Measurements from ENCODE around the gene CHMP6.

The CHMP6 gene

DNA sequence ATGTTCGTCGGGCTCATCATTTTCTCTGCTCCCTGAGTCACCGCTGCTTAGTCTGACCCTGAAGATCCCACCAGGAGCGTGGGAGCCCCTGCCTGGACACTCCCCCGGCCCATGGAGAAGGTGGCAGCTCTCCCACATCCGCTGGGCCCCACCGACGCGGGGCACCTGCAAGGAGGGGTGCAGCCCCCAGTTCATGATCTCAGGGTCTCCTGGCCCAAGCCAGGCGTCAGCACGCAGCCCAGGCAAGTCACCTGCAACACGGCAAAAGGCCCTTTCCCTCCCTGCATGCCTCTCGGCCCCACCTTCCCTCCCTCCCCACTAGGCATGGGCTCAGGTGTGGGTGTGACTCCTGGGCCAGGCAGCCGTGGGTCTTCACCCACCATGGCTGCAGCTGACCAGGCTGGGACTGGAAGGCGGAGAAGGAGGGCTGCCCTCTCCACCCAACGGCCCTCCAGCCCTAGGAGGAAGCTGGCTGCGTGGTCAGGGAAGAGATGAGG is 9.7 kb upstream of the CHMP6 start:
- H3K4me3 ChIP-seq (ENCODE audit: low read depth, low read length) = no peak overlapping the region
- TF ChIP-seq, protein P1, sequence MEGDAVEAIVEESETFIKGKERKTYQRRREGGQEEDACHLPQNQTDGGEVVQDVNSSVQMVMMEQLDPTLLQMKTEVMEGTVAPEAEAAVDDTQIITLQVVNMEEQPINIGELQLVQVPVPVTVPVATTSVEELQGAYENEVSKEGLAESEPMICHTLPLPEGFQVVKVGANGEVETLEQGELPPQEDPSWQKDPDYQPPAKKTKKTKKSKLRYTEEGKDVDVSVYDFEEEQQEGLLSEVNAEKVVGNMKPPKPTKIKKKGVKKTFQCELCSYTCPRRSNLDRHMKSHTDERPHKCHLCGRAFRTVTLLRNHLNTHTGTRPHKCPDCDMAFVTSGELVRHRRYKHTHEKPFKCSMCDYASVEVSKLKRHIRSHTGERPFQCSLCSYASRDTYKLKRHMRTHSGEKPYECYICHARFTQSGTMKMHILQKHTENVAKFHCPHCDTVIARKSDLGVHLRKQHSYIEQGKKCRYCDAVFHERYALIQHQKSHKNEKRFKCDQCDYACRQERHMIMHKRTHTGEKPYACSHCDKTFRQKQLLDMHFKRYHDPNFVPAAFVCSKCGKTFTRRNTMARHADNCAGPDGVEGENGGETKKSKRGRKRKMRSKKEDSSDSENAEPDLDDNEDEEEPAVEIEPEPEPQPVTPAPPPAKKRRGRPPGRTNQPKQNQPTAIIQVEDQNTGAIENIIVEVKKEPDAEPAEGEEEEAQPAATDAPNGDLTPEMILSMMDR (IDR thresholded peaks at IDR 0.05; ENCODE audit: insufficient read depth, low read depth, low read length, missing control alignments) = no peak
- no peak for DNase-seq (ENCODE audit: low read depth)

DNA sequence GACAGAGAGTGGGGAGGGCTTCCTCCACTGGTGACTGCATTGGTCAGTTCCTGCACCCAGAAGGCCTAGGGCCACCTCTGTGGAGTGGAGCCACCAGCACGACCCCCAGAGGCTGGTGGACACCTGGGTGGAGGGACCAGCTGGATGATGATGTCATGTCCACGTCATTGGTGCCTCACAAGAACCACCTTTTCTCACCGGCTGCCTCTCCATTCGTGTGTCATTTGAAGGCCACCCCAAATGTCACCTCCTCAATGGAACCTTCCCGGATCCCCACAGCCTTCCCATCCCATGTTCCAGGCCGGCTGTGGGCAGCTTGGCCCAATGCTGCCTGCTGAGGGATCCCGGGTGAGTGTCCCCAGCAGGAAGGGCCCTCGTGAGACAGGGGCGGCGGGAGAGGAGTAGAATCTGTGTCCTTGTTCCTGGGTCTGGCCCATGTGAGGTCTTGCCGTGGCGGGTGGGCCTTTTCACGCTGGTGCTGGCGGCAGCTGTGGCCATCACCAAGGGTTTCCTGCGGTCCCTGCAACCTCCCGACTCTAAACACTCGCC is 9.1 kb upstream of the CHMP6 start:
- DNase-seq (ENCODE audit: low read depth) = no peak
- no peak overlapping the region for H3K4me3 ChIP-seq (ENCODE audit: low read depth, low read length)
- TF ChIP-seq, protein P1 (IDR thresholded peaks at IDR 0.05; ENCODE audit: insufficient read depth, low read depth, low read length, missing control alignments) = no peak

DNA sequence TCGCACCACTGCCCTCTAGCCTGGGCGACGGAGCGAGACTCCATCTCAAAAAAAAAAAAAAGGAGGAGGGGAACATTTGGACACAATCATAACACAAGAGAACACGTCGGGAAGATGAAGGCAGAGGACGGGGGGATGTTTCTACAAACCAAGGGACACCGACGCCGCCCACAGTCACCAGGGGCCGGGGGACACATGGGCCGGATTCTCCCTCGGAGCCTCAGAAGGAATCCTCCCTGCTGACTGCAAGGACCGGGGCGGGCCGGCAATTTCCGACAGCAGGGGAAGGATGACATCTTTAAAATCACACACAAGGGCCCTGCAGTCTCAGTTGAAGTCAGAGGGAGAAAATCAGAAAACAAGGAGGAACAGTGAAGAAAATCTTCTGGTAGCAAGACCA is 8.1 kb upstream of the CHMP6 start:
- TF ChIP-seq, protein P1 (IDR thresholded peaks at IDR 0.05; ENCODE audit: insufficient read depth, low read depth, low read length, missing control alignments) = no peak
- no peak for DNase-seq (ENCODE audit: low read depth)
- no peak overlapping the region for H3K4me3 ChIP-seq (ENCODE audit: low read depth, low read length)

DNA sequence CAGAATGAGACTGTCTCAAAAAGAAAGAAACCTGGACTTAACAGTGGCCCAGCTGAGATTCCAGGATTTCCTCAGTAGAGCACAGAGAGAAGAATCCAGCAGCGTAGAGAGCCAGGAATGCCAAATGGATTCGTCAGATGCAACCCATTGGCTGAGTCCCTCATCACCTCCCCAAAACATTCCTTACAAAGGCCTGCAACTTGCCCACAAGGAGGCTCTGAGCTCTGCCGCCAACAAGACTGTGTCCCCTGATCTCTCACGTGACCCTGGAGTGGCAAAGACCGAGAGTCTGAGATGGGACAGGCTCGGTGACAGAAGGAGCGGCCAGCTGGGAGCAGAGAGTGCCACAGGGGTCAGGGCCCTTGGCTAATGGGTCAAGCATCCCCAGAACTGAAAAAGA is 6.9 kb upstream of the CHMP6 start:
- TF ChIP-seq, protein P1 (IDR thresholded peaks at IDR 0.05; ENCODE audit: insufficient read depth, low read depth, low read length, missing control alignments) = no peak
- DNase-seq (ENCODE audit: low read depth) = no peak
- no peak overlapping the region for H3K4me3 ChIP-seq (ENCODE audit: low read depth, low read length)

DNA sequence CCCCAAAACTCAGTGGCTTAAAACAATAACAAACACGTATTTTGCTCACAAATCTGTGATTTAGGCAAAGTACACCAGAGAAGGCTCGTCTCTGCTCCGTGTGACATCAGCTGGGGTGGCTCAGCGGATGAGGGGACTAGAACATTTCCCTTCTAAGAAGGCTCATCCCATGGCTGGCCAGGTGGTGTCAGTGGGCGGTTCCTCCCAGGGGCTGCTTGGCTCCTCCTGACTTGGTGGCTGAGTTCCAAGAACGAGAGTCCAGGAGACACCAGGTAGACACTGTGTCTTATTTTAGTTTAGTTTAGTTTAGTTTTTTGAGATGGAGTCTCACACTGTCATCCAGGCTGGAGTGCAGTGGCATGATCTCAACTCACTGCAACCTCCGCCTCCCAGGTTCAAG is 5.6 kb upstream of the CHMP6 start:
- DNase-seq (ENCODE audit: low read depth) = no peak
- TF ChIP-seq, protein P1 (IDR thresholded peaks at IDR 0.05; ENCODE audit: insufficient read depth, low read depth, low read length, missing control alignments) = no peak
- H3K4me3 ChIP-seq (ENCODE audit: low read depth, low read length) = no peak overlapping the region

DNA sequence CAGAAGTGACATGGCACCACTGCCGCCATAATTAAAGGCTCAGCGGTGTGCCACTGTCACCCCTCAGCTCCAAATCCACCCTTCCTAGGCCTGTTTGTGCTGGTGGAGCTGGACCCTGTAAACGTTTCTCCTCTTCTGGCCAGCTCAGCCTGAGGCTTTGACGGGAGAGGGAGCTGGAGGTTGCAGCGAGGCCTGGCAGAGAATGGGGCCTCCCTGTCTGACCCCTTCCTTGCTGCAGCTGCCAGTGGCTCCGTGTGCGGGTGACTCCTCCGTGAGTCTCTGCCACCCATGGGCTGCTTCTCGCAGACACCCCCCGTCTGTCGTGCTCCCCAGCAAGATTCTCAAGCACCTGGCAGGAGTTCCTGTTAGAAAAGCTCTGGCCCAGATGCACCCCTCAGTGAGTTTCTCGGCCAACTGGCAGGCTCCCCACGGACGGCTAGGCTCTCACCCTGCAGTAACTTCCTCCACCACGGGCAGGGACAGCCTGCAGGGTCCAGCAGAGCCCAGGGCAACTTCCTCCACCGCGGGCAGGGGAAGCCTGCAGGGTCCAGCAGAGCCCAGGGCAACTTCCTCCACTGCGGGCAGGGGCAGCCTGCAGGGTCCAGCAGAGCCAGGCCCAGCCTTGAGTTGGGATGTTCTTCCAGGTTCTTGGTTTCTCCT is 4.7 kb upstream of the CHMP6 start:
- DNase-seq (ENCODE audit: low read depth) = no peak
- no peak overlapping the region for H3K4me3 ChIP-seq (ENCODE audit: low read depth, low read length)
- TF ChIP-seq, protein P1 (IDR thresholded peaks at IDR 0.05; ENCODE audit: insufficient read depth, low read depth, low read length, missing control alignments) = no peak
